B cell (primary cell): ENCODE measurements around the gene CECR2. TPM values are rescaled to one million over a fixed set of nuclear protein-coding genes. Genes with fewer than 3 reads are reported as not detected.

Source experiments
- ATAC-seq: fragments of 200-7000 bp; cut with Tn5 transposase; one replicate; pipeline ENCODE4 v1.10.0; 2021; ENCODE audit warnings: low read depth, mild to moderate bottlenecking, moderate number of reproducible peaks, moderate library complexity
- CTCF ChIA-PET: fragments of 350-600 bp; sonication (Branson Sonifier 250); formaldehyde crosslinking; loops from one replicate; lab custom pipeline; 2021; ENCODE audit warnings: antibody characterized with exemption, inconsistent platforms; lab: Charles Lee
- POLR2A ChIA-PET: fragments of 350-600 bp; sonication (Branson Sonifier 250); formaldehyde crosslinking; loops from one replicate; lab custom pipeline; 2021; ENCODE audit warnings: antibody characterized with exemption; lab: Charles Lee
- DNase-seq: peaks from one replicate; pipeline ENCODE4 v3.0.0; 2013
- H2AFZ ChIP-seq: 2 replicates; pipeline ENCODE4 v1.6.1; 2012; ENCODE audit warnings: mild to moderate bottlenecking, low read depth, low read length; ENCODE audit not compliant: insufficient read depth, poor library complexity, severe bottlenecking
- H3K27ac ChIP-seq, 2 donors: 1 replicate in 1 of 2; 2 replicates in 1 of 2; pipeline ENCODE4 v1.5.1; 2012 to 2013; ENCODE audit warnings: low read length in 2 of 2, mild to moderate bottlenecking in 2 of 2, moderate library complexity in 1 of 2
- H3K27me3 ChIP-seq, 4 experiments: fragments of 200-600 bp in 1 of 4; sonication (generic) in 1 of 4; replicated peaks in 1 of 4; 1 replicate in 2 of 4; 2 replicates in 2 of 4; pipeline versions ENCODE4 v1.6.1 to v1.7.0; 2013 to 2016; ENCODE audit warnings: low read length in 3 of 4, mild to moderate bottlenecking in 2 of 4, mixed read lengths in 1 of 4, moderate library complexity in 1 of 4; ENCODE audit not compliant: insufficient read depth in 4 of 4, control insufficient read depth in 3 of 4; ENCODE audit errors: control extremely low read depth in 1 of 4
- H3K36me3 ChIP-seq, 2 experiments: replicated peaks in 1 of 2; 1 replicate in 1 of 2; 2 replicates in 1 of 2; pipeline versions ENCODE4 v1.6.1 to v1.7.1; 2013; ENCODE audit warnings: low read length in 1 of 2; ENCODE audit not compliant: insufficient read depth in 2 of 2, control insufficient read depth in 1 of 2; ENCODE audit errors: control extremely low read depth in 1 of 2, extremely low read depth in 1 of 2
- H3K4me1 ChIP-seq, 2 donors: fragments of 200-600 bp in 1 of 2; sonication (generic) in 1 of 2; 1 replicate in 1 of 2; 2 replicates in 1 of 2; pipeline versions ENCODE4 v1.5.1 to v1.6.1; 2013 to 2017; ENCODE audit warnings: low read length in 2 of 2; ENCODE audit not compliant: control insufficient read depth in 2 of 2, insufficient read depth in 2 of 2
- H3K4me2 ChIP-seq: replicated peaks from 2 replicates; pipeline ENCODE3; 2012; ENCODE audit warnings: mild to moderate bottlenecking, low read depth, low read length; ENCODE audit not compliant: poor library complexity, severe bottlenecking
- H3K4me3 ChIP-seq, 5 experiments: fragments of 200-600 bp in 1 of 5; sonication (generic) in 1 of 5; 1 replicate in 3 of 5; 2 replicates in 2 of 5; pipeline versions ENCODE4 v1.5.1 to v1.7.0; 2011 to 2016; ENCODE audit warnings: low read length in 4 of 5, mild to moderate bottlenecking in 4 of 5, low read depth in 2 of 5, control low read depth in 1 of 5, moderate library complexity in 1 of 5; ENCODE audit not compliant: insufficient read depth in 1 of 5; ENCODE audit errors: control extremely low read depth in 1 of 5, extremely low read depth in 1 of 5
- H3K79me2 ChIP-seq: fragments of 200-600 bp; sonication (generic); one replicate; pipeline ENCODE4 v1.6.0; 2016; ENCODE audit warnings: low read length; ENCODE audit not compliant: control insufficient read depth, insufficient read depth
- H3K9ac ChIP-seq: fragments of 200-600 bp; sonication (generic); 2 replicates; pipeline ENCODE4 v1.6.1; 2017; ENCODE audit warnings: mild to moderate bottlenecking, low read length, moderate library complexity
- H3K9me3 ChIP-seq, 3 donors: one replicate each; pipeline versions ENCODE4 v1.6.1 to v1.7.1; 2013; ENCODE audit warnings: low read length in 2 of 3; ENCODE audit not compliant: control insufficient read depth in 2 of 3, insufficient read depth in 1 of 3; ENCODE audit errors: control extremely low read depth in 1 of 3
- H4K20me1 ChIP-seq: 2 replicates; pipeline ENCODE4 v1.6.0; 2012; ENCODE audit warnings: mild to moderate bottlenecking, low read length; ENCODE audit not compliant: insufficient read depth, control insufficient read depth, poor library complexity, severe bottlenecking
- H3K27ac Mint-ChIP-seq: one replicate; pipeline ENCODE4 v1.8.0; 2021; ENCODE audit warnings: mixed read lengths
- H3K27me3 Mint-ChIP-seq: one replicate; pipeline ENCODE4 v1.8.0; 2021; ENCODE audit warnings: mixed read lengths
- H3K4me1 Mint-ChIP-seq: one replicate; pipeline ENCODE4 v1.8.0; 2021; ENCODE audit warnings: mixed read lengths
- H3K4me3 Mint-ChIP-seq: one replicate; pipeline ENCODE4 v1.8.0; 2021; ENCODE audit warnings: mixed read lengths
- H3K9me3 Mint-ChIP-seq: one replicate; pipeline ENCODE4 v1.8.0; 2022; ENCODE audit warnings: mixed read lengths; ENCODE audit not compliant: insufficient read depth
- EZH2 ChIP-seq: IDR thresholded peaks from 2 replicates; pipeline ENCODE4 v1.6.1; 2012; ENCODE audit warnings: borderline replicate concordance, low read depth, mild to moderate bottlenecking, moderate library complexity, low read length; ENCODE audit not compliant: insufficient read depth, poor library complexity, severe bottlenecking
- WGBS: methylation state at CpG from one replicate; pipeline ENCODE4 v1.1.5; 2013; ENCODE audit warnings: missing lambda C conversion rate; ENCODE audit not compliant: insufficient coverage; 5-methylcytosine and 5-hydroxymethylcytosine counted together
- intact Hi-C: fragments of 100-400 bp; cut with micrococcal nuclease; formaldehyde crosslinking; loops from one replicate; pipeline ENCODE4 v1.10.0; 2022
- polyA plus RNA-seq: library from polyadenylated mRNA; depleted of rRNA; stranded (reverse); fragments of >200 nt; gene quantifications from 2 replicates; pipeline ENCODE4 v1.2.3, GENCODE V29; 2012
- total RNA-seq, 2 donors: library from RNA; stranded (reverse); fragments of 120-200 nt in 1 of 2; gene quantifications; 1 replicate in 1 of 2; 2 replicates in 1 of 2; pipeline versions ENCODE4 v1.2.3 to v1.2.4, GENCODE V29; 2013 to 2022
- TF ChIP-seq, protein P1 (sequence below): fragments of 200-600 bp; IDR thresholded peaks from one replicate; pipeline ENCODE4 v1.8.0; 2022; ENCODE audit warnings: antibody characterized with exemption, mild to moderate bottlenecking

CECR2 gene
- total and polyA plus RNA-seq, 2 donors (not counting 1 experiment from before 2014, with no cell fraction given), result 0.13 to 6.6 TPM

DNA sequence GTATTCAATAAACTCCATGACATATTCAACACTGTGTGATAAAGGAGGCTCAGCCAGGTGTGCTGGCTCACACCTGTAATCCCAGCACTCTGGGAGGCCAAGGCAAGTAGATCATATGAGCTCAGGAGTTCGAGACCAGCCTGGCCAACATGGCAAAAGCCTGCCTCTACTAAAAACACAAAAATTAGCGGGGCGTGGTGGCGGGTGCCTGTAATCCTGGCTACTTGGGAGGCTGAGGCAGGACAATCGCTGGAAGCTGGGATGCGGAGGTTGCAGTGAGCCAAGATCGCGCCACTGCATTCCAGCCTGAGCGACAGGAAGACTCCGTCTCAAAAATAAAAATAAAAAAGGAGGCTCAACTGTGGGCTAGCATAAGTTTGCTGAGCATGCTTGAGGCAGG, 189.9 kb downstream of the CECR2 start:
- Histone ChIP-seq H3K36me3 (no peaks in the 10 kb centered on the region), H3K79me2 (no peaks in the 10 kb centered on the region), H3K4me2 (no peak overlapping the region), H3K27ac (no peak overlapping the region), H3K9ac (no peak overlapping the region), H3K4me1 (no peaks in the 10 kb centered on the region), H4K20me1 (no peaks in the 10 kb centered on the region), H3K27me3 (no peaks in the 10 kb centered on the region), H3K4me3 (no peak overlapping the region), H2AFZ (no peak overlapping the region), H3K9me3 (no peaks in the 10 kb centered on the region)
- DNase-seq (no peak), ATAC-seq (no peak)
- intact Hi-C loops, result loop anchor here (2.0 to 5.0 kb wide), 2 partner anchors 36 to 238 kb away; no protein-coding TSS in a partner anchor
- Mint-ChIP-seq H3K9me3 (no peaks in the 10 kb centered on the region), H3K27ac (no peak overlapping the region), H3K27me3 (peaks cover 12% of the 10 kb centered on the region), H3K4me1 (no peaks in the 10 kb centered on the region), H3K4me3 (no peak overlapping the region)
- no peak for TF ChIP-seq EZH2
- TF ChIP-seq, protein P1, sequence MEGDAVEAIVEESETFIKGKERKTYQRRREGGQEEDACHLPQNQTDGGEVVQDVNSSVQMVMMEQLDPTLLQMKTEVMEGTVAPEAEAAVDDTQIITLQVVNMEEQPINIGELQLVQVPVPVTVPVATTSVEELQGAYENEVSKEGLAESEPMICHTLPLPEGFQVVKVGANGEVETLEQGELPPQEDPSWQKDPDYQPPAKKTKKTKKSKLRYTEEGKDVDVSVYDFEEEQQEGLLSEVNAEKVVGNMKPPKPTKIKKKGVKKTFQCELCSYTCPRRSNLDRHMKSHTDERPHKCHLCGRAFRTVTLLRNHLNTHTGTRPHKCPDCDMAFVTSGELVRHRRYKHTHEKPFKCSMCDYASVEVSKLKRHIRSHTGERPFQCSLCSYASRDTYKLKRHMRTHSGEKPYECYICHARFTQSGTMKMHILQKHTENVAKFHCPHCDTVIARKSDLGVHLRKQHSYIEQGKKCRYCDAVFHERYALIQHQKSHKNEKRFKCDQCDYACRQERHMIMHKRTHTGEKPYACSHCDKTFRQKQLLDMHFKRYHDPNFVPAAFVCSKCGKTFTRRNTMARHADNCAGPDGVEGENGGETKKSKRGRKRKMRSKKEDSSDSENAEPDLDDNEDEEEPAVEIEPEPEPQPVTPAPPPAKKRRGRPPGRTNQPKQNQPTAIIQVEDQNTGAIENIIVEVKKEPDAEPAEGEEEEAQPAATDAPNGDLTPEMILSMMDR, result no peak
- WGBS, result 96% methylated on average over 10 of the region's 10 CpGs
- POLR2A ChIA-PET, result no interaction called here
- CTCF ChIA-PET, result interaction anchor here (0.8 to 2.5 kb wide), 16 partner anchors 10 to 292 kb away, joined by 3 to 25 read pairs (median 4); no protein-coding TSS in a partner anchor

DNA sequence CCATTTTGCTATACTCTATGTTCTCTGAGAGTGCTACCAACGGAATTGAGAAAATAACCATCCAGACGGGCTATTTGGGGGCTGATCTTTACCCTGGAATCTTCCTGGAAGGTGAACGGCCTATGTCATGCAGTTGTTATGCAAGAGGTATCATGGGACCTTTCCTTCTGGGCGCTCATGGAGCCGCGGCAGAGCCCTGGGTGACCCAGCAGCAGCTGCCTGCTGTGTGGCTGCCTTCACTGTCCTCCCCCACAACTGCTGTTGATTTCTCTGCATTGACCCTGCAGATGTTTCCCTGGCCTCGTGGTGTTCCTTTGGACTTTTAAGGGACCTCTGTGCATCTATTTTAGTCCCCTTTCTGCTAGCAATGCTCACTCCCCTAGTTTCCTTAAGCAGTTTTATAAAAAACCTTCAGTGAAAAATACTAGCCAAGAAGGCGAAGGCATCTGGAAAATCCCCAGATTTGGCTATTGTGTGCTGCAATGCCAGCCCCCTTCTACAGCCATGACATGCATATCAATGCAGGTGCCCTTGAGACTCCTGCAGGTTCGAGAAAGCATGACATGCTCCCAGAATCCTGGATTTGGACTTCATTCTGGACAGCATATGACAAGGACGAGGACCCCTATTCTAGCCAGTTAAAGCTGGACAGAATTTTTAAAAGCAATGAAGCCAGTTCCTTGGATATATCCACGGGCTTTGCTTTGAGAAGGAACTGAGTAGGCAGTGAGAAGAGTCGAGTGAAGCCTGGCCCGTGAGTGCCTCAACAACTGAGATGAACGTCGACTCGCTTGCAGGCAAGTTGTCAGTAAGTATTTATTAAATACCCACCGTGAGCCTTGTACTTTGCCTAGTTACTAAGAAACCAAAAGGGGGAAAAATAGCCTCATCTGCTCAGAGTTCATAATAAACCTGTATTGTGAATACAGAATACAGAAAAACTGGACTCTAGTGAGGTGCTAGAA, 193.9 kb downstream of the CECR2 start, which contains the start of gene SLC25A18:
Gene SLC25A18, plus strand, starts transcription at position 593 of the 965 bp plus-strand sequence. CDS start 16,447 bp downstream, outside the sequence.
- no peaks in the 10 kb centered on the region for H3K4me1 Mint-ChIP-seq
- ATAC-seq (no peak), DNase-seq (no peak)
- no peak within 1 kb of the TSS for H3K4me3 ChIP-seq
- no peaks in the 10 kb centered on the region for H3K79me2 ChIP-seq
- ChIA-PET POLR2A (no interaction called here), CTCF (interaction anchor here (1.1 kb wide), 1 partner anchor 179 kb away, joined by 4 read pairs; no protein-coding TSS in a partner anchor)
- no peak within 1 kb of the TSS for H3K4me2 ChIP-seq
- H3K9ac ChIP-seq, result no peak within 1 kb of the TSS
- H4K20me1 ChIP-seq, result no peaks in the 10 kb centered on the region
- H2AFZ ChIP-seq, result no peak within 1 kb of the TSS
- no peaks in the 10 kb centered on the region for H3K9me3 Mint-ChIP-seq
- intact Hi-C loops, result no loop called here
- H3K27ac ChIP-seq, result no peak within 1 kb of the TSS
- no peak within 1 kb of the TSS for H3K27ac Mint-ChIP-seq
- no peak for TF ChIP-seq EZH2
- TF ChIP-seq, protein P1, result no peak
- 88% methylated on average over 12 of the region's 17 CpGs for WGBS
- no peaks in the 10 kb centered on the region for H3K27me3 ChIP-seq
- H3K4me1 ChIP-seq, result no peaks in the 10 kb centered on the region
- H3K36me3 ChIP-seq, result no peaks in the 10 kb centered on the region
- no peaks in the 10 kb centered on the region for H3K9me3 ChIP-seq
- no peak within 1 kb of the TSS for H3K4me3 Mint-ChIP-seq
- peaks cover 14% of the 10 kb centered on the region for H3K27me3 Mint-ChIP-seq
